H1 (cell line): ENCODE data around the gene PDE4B. TPM values are rescaled to one million over a fixed set of nuclear protein-coding genes. Genes with fewer than 3 reads are reported as not detected.

Source experiments
- polyA plus RNA-seq, 7 experiments: library from polyadenylated mRNA; depleted of rRNA in 3 of 7; stranded (reverse) in 5 of 7; unstranded in 2 of 7; fragments of >200 nt in 5 of 7; fragments of 200-250 nt in 2 of 7; gene quantifications; 1 replicate in 5 of 7; 2 replicates in 1 of 7; 4 replicates in 1 of 7; pipeline versions ENCODE4 v1.2.1 to v1.2.3, GENCODE V29; 2011 to 2013; ENCODE audit warnings: missing spikeins in 2 of 7, mixed read lengths in 2 of 7
- small RNA-seq: library from polyadenylated mRNA; stranded (forward); fragments of <200 nt; extraction: miRNeasy Mini kit (QIAGEN cat#:217004); gene quantifications from one replicate; pipeline ENCODE3, GENCODE V24; 2013; ENCODE audit not compliant: insufficient read depth
- total RNA-seq: library from RNA; stranded (reverse); fragmentation: NEBNext Ultra II Directional; extraction: Animal tissue kit (Norgen Biotek cat#: 25700); gene quantifications from 2 replicates; pipeline ENCODE4 v1.2.1, GENCODE V29; 2021

Gene PDE4B
- total and polyA plus RNA-seq, 2 of the 8 experiments (the other 6 are each of a cell fraction or from before 2014, with no cell fraction given), result 5.0 to 15.1 TPM

Small RNA genes within 50 kb of the gene (small RNA-seq; reads per million reads assigned to genes)
- not detected for gene RN7SL854P
- not detected for gene RNU4-88P
